GM19023 (cell line): Measurements from ENCODE around the gene SHISAL2A.
"Not testable (repeated sequence)": the region's sequence is repeated elsewhere in the genome, so short reads cannot be mapped to it uniquely, and the experiment has no call there.

ENCODE experiments used
- ATAC-seq: cut with Tn5 transposase; IDR thresholded peaks from one replicate; pipeline ENCODE4 v1.9.1; 2021; ENCODE audit warnings: mild to moderate bottlenecking, moderate library complexity; ENCODE audit not compliant: unreplicated experiment

SHISAL2A gene

GRCh38 chr1:52680353-52680752 lies 47.4 kb downstream of the SHISAL2A start:
- no peak for ATAC-seq

- ATAC-seq: no peak
Measured at GRCh38 chr1:52681136-52681535, 48.2 kb downstream of the SHISAL2A start.

GRCh38 chr1:52683367-52683940 lies 50.5 kb downstream of the SHISAL2A start:
- no peak for ATAC-seq

- ATAC-seq: no peak
Measured at GRCh38 chr1:52684545-52684944, 51.6 kb downstream of the SHISAL2A start.

GRCh38 chr1:52686261-52686751 lies 53.3 kb downstream of the SHISAL2A start:
- ATAC-seq: peak; percentile 62

GRCh38 chr1:52686830-52687229 lies 53.9 kb downstream of the SHISAL2A start:
- ATAC-seq: no peak

- no peak for ATAC-seq
Measured at GRCh38 chr1:52691821-52692220, 58.9 kb downstream of the SHISAL2A start.

- no peak for ATAC-seq
Measured at GRCh38 chr1:52692697-52693096, 59.7 kb downstream of the SHISAL2A start.

- not testable (repeated sequence) for ATAC-seq
Measured at GRCh38 chr1:52693351-52693750, 60.4 kb downstream of the SHISAL2A start.

GRCh38 chr1:52693843-52694242 lies 60.9 kb downstream of the SHISAL2A start:
- no peak for ATAC-seq

GRCh38 chr1:52695627-52696026 lies 62.7 kb downstream of the SHISAL2A start:
- no peak for ATAC-seq

GRCh38 chr1:52697795-52698674 lies 65.1 kb downstream of the SHISAL2A start, which contains the start of gene COA7:
TSS of gene COA7 (minus strand) at chr1:52698347. CDS start at chr1:52698326, 21 bp downstream.
- peak; percentile 42 for ATAC-seq

- peak; percentile 95 for ATAC-seq
Measured at GRCh38 chr1:52702886-52703787, 70.2 kb downstream of the SHISAL2A start.

- no peak for ATAC-seq
Measured at GRCh38 chr1:52706136-52706670, 73.2 kb downstream of the SHISAL2A start.
